HFF-Myc (cell line): ENCODE measurements around the gene WNT4.

Source experiments
- DNase-seq: peaks from one replicate; pipeline ENCODE4 v3.0.0-alpha.2; 2011; ENCODE audit warnings: low read depth; ENCODE audit errors: extremely low read depth
- H3K4me3 ChIP-seq: replicated peaks from 2 replicates; pipeline ENCODE4 v1.5.1; 2011; ENCODE audit warnings: low read depth, mild to moderate bottlenecking, control low read depth, low read length
- TF ChIP-seq, protein P1 (sequence below): IDR thresholded peaks from 2 replicates; pipeline ENCODE4 v1.5.1; 2012; ENCODE audit warnings: mild to moderate bottlenecking, low read depth, low read length, control low read depth; ENCODE audit errors: missing control alignments

Gene WNT4

GRCh38 chr1:22075718-22076117, 67.2 kb downstream of the WNT4 start:
- no peak overlapping the region for H3K4me3 ChIP-seq
- DNase-seq = no peak
- TF ChIP-seq, protein P1, sequence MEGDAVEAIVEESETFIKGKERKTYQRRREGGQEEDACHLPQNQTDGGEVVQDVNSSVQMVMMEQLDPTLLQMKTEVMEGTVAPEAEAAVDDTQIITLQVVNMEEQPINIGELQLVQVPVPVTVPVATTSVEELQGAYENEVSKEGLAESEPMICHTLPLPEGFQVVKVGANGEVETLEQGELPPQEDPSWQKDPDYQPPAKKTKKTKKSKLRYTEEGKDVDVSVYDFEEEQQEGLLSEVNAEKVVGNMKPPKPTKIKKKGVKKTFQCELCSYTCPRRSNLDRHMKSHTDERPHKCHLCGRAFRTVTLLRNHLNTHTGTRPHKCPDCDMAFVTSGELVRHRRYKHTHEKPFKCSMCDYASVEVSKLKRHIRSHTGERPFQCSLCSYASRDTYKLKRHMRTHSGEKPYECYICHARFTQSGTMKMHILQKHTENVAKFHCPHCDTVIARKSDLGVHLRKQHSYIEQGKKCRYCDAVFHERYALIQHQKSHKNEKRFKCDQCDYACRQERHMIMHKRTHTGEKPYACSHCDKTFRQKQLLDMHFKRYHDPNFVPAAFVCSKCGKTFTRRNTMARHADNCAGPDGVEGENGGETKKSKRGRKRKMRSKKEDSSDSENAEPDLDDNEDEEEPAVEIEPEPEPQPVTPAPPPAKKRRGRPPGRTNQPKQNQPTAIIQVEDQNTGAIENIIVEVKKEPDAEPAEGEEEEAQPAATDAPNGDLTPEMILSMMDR = no peak

DNA sequence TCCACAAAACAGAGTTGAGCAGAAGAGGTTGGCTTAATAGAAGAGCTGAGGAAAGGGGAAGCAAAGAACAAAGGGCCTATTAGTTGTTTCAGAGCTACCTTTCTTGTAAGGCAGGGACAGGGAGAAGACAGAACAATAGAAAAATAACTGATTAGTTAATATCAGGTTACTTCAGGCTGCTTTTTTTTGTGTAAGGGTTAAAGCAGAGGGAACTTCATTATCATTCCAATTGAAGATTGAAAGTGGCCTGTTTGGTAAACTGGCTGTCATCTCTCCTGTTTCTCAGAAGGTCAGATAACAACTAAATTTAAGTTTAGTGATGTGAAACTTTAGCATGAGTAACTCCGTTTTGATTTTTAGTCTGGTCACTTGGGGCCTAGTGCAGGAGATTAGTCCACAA, 68.1 kb downstream of the WNT4 start:
- TF ChIP-seq, protein P1 = no peak

GRCh38 chr1:22071511-22071910, 71.4 kb downstream of the WNT4 start:
- TF ChIP-seq, protein P1 = no peak
- DNase-seq = no peak
- H3K4me3 ChIP-seq = no peak overlapping the region

More for the DNA sequence above, 68.1 kb downstream of the WNT4 start:
- no peak for DNase-seq
- no peak overlapping the region for H3K4me3 ChIP-seq
